T-helper 9 cell (primary cell): Measurements from ENCODE around the gene POMT2.
A peak's percentile ranks its signal among the peaks of the same experiment; 100 is the strongest.
"Not testable (repeated sequence)": the region's sequence is repeated elsewhere in the genome, so short reads cannot be mapped to it uniquely, and the experiment has no call there.

Experiments
- DNase-seq: peaks from one replicate; pipeline ENCODE4 v3.0.0-alpha.2; 2020
- total RNA-seq, 2 donors: gene quantifications; one replicate each; lab custom pipeline; 2026; lab: John Stamatoyannopoulos, UW

The POMT2 gene, protein sequence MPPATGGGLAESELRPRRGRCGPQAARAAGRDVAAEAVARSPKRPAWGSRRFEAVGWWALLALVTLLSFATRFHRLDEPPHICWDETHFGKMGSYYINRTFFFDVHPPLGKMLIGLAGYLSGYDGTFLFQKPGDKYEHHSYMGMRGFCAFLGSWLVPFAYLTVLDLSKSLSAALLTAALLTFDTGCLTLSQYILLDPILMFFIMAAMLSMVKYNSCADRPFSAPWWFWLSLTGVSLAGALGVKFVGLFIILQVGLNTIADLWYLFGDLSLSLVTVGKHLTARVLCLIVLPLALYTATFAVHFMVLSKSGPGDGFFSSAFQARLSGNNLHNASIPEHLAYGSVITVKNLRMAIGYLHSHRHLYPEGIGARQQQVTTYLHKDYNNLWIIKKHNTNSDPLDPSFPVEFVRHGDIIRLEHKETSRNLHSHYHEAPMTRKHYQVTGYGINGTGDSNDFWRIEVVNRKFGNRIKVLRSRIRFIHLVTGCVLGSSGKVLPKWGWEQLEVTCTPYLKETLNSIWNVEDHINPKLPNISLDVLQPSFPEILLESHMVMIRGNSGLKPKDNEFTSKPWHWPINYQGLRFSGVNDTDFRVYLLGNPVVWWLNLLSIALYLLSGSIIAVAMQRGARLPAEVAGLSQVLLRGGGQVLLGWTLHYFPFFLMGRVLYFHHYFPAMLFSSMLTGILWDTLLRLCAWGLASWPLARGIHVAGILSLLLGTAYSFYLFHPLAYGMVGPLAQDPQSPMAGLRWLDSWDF
- 15.2 to 19.1 reads per million in 2 donors for total RNA-seq

DNA sequence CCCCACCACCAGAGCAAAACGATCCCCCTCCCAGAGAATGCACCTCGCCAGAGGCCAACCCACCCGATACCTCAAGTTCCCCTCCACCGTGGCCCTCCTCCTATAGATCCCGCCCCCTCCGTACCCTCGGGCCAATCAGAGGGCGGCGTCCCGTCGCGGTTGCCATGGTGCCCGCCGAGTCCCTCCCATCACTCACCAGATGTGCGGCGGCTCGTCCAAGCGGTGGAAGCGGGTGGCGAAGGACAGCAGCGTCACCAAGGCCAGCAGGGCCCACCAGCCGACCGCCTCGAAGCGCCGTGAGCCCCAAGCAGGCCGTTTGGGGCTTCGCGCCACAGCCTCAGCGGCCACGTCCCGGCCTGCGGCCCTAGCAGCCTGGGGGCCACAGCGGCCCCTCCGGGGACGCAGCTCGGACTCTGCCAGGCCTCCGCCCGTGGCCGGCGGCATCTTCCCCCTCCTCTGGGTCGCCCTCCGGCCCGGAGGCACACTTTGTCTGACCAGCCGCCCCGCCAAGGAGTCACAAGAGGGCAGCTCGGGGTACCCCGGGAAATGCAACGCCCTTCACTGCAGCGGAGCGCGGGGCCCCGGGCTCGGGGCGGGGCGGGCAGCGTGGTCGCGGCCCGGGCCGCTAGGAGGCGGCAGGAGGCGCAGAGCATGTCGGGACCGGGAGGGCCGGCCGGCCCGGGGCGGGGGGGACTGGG lies at the start of gene POMT2:
Gene POMT2, minus strand, starts transcription at position 646 of the 698 bp plus-strand sequence. Its CDS starts 202 bp downstream, at position 444.
- peak; percentile 88 for DNase-seq

DNA sequence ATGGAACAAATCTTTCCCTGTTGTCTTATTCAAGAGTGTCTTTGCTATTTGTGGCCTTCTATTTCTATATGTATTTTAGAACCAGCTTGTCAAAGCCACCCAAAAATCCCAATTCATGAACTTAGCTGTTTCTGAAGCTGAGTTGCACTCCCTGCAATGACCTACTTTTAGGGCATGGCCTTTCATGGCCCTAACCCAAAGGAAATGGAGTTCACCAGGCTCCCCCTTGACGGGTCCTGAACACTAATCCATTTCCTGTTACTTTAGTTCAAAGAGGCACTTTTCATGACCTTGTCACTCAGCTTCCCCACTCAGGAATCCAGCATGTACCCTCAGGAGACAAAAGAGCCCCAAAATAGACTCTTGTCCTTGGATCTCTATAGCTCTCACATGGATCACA lies 48.6 kb upstream of the POMT2 start:
- no peak for DNase-seq

DNA sequence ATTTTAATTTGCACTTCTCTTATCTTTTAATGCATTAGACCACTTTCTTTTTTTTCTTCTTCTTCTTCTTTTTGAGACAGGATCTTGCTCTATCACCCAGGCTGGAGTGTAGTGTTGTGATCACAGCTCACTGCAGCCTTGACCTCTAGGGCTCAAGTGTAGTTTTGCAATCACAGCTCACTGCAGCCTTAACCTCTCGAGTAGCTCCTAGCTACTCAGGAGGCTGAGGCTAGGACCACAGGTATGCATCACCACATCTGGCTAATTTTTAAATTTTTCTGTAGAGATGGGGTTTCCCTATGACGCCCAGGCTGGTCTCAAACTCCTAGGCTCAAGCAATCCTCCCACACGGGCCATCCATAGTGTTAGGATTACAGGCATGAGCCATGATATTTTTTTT lies 43.5 kb upstream of the POMT2 start:
- DNase-seq = no peak

GRCh38 chr14:77359626-77360025 lies 38.9 kb upstream of the POMT2 start:
- no peak for DNase-seq

DNA sequence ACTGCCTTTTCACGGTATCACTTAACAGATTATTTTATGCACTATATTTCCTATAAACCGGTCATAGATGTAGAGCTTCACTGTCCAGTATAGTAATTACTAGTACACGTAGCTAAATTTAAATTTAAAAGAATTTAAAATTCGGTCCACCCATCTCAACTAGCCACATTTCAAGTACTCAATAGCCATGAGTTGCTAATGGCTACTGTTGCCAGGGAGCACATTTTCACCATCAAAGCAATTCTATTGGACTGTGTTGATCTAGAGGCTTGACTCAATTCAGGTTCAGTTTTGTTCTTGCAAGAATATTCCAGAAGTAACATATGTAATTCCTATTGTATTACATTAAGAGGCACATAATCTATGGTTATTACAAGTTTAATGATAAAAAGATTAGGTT lies 36.2 kb upstream of the POMT2 start:
- DNase-seq = no peak

DNA sequence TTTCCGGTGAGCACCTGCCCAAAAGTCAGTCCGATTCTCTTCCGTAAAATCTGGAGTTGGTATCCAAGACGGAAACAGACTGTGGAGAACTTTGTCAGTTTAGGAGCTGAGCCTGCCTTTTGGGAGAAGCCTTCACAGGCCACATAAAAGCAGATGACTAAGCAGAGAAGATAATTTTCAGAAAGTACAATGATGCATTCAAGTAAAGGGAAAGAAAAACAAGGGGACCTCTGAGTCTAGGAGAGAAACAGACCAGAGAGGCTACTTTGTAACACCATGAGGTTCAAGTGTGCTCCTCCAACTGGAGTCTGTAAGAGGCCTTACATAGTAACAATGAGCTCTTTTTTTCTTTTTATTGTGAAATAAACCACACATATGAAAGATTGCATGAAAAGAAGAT lies 35.1 kb upstream of the POMT2 start:
- no peak for DNase-seq

DNA sequence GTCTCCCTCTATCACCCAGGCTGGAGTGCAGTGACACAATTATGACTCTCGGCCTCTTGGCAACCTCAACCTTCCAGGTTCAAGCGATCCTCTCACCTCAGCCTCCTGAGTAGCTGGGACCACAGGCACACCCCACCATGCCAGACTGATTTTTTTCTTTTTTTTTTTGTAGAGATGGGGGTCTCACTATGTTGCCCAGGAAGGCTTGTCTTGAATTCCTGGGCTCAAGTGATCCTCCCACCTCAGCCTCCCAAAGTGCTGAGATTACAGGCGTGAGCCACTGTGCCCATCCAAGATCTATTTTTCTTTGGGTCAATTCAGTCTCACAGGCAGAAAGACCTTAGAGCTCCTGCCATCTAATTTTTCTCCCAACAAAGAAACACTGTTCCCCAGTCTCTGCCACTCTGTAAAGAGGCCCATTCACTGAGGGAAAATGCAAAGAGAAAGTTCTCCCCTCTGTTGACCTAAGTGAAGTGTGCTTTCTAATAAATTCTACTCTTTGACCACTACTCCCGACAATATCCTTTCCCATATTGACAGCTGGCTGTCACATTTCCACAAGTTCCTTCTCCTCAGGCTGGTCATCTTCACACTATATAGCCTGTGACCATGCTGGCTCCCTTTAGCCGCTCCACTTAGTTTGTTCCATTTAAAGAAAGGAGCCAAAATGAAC lies 32.9 kb upstream of the POMT2 start:
- no peak for DNase-seq

DNA sequence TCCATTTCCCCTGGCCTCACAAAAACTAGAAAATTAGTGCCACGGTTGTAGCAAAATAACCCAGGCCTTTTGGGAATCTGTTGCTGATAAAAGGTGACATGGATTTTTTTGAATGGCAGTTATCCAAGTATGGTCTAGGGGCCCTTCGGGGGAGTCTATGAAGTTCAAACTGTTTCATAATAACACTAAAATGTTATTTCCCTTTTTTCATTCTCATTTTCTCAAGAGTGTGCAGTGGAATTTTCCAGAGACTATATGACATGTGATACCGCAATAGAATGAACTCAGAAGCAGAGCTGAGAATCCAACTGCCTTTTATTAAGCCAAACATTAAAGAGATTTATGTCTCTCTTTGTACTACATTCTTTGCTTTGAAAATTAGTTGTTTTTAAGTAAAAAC lies 27.1 kb upstream of the POMT2 start:
- DNase-seq = no peak

DNA sequence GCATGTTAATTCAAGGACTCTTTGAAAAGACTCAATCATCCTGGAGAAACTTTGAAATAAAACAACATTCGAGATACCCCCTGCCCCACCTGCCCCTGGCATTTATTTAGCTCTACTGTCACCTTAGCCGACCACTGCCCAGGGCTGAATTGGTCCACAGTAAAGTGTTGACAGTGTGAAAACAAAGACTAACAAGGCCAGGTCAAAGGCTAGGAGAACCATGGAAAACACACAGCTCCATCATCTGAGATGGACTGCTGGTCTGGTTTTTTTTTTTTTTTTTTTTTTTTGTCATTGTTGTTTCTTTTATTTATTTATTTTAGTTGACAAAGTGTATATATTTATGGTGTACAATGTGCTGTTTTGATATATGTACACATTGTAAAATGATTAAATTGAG lies 25.8 kb upstream of the POMT2 start:
- DNase-seq = no peak

DNA sequence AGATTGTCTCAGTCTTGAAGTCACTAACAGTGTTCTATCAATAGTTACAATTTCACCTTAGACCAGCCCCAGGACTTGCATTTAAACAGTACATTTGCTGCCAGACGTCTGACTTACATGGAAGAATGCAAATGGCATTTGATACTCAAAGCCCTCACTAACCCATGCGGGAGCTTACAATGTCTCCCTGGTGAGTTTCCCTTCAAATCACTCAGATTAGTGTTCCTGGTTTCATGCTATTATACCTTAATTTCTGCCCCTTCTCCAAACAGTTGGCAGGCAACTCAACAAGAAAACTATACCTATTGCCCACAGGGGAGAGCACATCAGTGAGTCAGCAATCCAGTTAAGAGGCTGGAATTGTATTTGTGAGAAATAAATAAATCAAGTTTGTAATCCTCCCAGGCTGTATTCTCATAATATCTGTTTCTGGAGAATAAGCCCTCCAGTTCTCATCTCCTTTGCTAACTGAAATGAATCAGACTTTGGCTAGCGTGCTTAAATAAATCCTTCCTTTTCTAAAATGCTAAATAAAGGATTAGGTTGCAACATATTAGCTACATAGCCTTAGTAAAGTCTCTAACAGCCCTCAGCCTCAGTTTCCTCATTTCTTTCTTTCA lies 23.8 kb upstream of the POMT2 start:
- DNase-seq = no peak

GRCh38 chr14:77343662-77344061 lies 23.0 kb upstream of the POMT2 start:
- DNase-seq = no peak

DNA sequence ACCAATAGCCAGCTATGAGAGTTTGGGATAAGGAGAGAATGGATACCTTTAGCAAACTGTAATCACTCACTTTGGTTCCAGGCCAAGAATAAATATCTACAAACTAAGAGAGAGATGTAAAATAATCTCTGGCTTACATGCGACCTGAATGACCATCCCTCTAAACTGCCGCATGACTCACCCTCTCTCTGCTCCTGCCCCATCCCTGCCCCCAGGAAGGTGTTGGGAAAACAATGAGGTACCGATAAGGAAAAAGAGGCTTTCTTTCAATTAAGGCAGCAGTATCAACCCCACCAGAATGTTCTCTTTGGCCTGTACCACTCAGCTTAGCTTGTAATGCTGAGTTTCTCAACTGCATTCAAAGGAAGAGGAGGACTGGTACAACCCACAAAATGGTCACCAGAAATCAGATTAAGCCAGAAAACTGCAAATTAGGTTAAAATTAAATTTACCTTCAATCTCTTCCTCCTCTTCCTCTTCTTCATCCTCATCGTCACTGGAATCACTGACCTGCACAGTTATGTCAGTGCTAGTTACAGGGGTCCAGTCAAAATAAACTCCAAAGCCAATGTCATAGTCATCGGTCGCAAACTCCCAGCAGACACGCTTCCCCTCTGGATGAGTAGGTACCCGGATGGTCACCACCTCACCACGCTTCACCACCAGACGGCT lies 22.2 kb upstream of the POMT2 start:
- no peak for DNase-seq

DNA sequence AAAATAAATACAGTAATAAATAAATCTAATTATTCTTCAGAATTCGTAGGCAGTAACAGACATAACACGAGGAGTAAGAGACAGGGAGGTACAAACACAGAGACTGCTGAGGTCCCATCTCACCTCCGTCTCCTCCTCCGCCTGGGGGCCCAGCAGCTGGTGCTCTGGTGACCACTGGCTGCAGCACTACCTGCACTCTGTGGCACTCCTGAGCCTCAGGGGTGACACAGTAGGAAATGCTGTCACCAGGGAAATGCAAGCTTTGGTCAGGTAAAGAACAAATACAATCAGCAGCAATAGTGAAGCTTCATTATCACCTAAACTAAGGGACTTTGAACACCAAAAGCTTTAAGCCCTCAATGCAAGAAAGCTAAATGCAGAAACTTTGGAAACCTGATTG lies 19.7 kb upstream of the POMT2 start:
- DNase-seq = no peak

GRCh38 chr14:77339407-77339806 lies 18.7 kb upstream of the POMT2 start:
- no peak for DNase-seq

DNA sequence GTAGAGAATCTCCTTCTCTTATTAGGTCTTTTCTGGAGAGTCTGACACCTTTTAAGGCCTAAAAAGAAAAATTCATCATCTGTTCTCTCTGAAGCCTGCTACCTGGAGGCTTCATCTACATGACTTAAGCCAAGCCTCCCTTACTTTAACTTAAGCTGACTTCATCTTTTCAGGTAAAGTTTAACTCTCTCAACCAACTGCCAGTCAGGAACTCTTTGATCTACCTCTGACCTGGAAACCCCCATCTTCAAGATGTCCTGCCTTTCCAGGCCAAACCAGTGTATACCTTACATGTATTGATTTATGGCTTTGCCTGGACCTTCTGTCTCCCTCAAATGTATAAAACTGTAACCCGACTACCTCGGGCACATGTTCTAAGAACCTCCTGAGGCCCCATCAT lies 17.6 kb upstream of the POMT2 start:
- DNase-seq = no peak

GRCh38 chr14:77337880-77338279 lies 17.2 kb upstream of the POMT2 start:
- no peak for DNase-seq

GRCh38 chr14:77337255-77337654 lies 16.6 kb upstream of the POMT2 start:
- not testable (repeated sequence) for DNase-seq

GRCh38 chr14:77335576-77335975 lies 14.9 kb upstream of the POMT2 start:
- DNase-seq = no peak

DNA sequence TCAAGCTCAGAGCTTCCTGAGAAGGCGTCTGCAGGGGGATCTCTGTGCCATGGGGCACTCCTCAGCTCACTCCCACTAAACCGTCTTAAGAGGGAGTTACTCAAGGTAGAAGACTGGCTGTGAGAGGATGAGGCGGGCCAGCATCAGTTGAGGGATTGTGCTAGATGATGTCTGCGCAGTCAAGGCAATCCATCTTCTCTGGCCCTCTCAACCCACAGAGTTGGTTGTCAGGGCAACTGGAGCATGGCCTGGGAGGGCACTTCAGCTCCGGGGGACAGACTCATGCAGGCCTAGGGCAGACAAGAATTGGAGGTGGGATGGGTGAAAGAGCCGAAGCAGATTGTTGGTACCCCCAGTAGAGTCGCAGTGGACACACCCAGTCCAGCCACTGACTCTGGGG lies 9.2 kb upstream of the POMT2 start:
- DNase-seq = no peak

GRCh38 chr14:77327111-77327510 lies 6.4 kb upstream of the POMT2 start:
- DNase-seq = no peak

GRCh38 chr14:77325746-77326094 lies 5.0 kb upstream of the POMT2 start:
- DNase-seq = no peak
